Ovary (tissue), 3 donors: ENCODE data around the gene GAK.

Experiments used
- CTCF ChIP-seq, 3 donors: fragments of 450-650 bp in 2 of 3; fragments of 200-600 bp in 1 of 3; IDR thresholded peaks; one replicate each; pipeline versions ENCODE4 v1.5.1 to v1.8.0; 2016 to 2022; ENCODE audit warnings: antibody characterized with exemption in 3 of 3, mild to moderate bottlenecking in 1 of 3
- EP300 ChIP-seq: sonication (generic); formaldehyde crosslinking; IDR thresholded peaks from one replicate; pipeline ENCODE4 v1.6.1; 2017; ENCODE audit warnings: antibody characterized with exemption
- POLR2A ChIP-seq: fragments of 450-650 bp; IDR thresholded peaks from one replicate; pipeline ENCODE4 v1.6.1; 2017; ENCODE audit warnings: antibody characterized with exemption, mild to moderate bottlenecking, moderate library complexity
- donor health status: DM: no; HTN: no; CAD: no.

- no peak for TF ChIP-seq POLR2A
- no peak for TF ChIP-seq CTCF (IDR thresholded peaks at IDR 0.05)
- TF ChIP-seq EP300: no peak
These were observed 55.3 kb downstream of the GAK start for GRCh38 chr4:876780-877179.
